Stimulated activated CD8-positive, alpha-beta memory T cell treated with anti-CD3 and anti-CD28 coated beads, Interleukin-4, amount 100 ng/mL, for 24 hours (primary cell): Measurements from ENCODE around the gene ZPR1.
"Not testable (repeated sequence)": the region's sequence is repeated elsewhere in the genome, so short reads cannot be mapped to it uniquely, and the experiment has no call there.

ENCODE experiments used
- DNase-seq: peaks from one replicate; pipeline ENCODE4 v3.0.0-alpha.2; 2020; ENCODE audit warnings: low read depth

Gene ZPR1

DNA sequence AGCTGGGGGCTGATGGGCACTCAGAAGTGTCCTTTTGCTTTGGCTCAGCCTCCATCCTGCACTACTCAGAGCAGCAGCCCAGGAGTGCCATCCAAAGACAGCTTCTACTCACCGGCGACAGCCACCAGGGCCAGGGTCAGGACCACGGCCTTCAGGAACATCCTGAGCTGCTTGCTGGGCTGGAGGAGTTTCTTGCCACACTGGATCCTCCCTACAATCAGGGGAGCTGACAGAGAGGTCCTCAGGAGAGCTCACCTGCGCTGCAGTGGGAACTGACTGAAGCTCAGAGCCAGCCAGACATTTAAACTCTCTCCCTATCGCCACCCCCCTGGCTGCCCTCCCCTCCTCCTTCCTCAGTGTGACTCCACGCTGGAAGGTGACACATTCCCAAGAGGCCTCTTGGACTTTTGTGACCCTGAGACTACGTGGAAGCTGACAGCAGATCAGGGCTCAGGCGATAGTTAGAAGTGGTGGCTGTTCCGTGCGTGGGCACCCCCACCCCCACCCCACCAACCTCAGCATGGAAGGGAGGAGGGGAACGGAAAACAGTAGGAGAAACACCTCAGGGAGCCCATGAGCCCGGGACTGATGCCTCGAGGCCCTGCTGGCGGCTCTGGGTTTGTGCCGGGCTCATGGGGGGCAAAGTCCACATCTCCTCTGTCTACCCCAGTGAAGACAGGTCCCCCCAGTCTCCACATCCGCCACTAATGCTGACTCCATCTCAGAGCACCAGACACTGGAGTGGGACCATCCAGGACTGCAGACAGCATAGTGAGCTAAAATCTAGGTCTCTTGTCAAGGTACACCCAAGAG, 35.4 kb upstream of the ZPR1 start, which contains the start of gene APOA4:
APOA4 (minus strand) TSS at position 274 of the 813 bp plus-strand sequence; CDS start at position 161, 113 bp downstream.
- no peak for DNase-seq

DNA sequence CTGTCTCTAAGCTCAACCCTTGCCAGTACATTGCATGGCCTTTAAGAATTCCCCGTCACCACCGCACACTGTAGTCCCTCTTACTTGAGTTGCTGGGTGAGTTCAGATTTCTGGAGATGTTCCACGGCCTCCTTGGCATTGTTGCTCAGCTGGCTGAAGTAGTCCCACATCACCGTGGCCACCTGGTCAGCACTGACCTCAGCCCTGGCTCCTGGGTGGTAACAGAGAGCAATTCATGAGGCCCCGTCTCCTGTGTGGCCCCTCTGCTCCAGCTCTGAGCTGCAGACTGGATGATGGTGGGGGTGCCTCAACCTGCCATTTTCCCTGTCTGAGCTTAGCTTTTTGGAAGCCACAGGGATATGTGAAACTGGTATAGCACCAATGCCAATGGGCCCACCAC, 34.8 kb upstream of the ZPR1 start:
- DNase-seq: no peak

DNA sequence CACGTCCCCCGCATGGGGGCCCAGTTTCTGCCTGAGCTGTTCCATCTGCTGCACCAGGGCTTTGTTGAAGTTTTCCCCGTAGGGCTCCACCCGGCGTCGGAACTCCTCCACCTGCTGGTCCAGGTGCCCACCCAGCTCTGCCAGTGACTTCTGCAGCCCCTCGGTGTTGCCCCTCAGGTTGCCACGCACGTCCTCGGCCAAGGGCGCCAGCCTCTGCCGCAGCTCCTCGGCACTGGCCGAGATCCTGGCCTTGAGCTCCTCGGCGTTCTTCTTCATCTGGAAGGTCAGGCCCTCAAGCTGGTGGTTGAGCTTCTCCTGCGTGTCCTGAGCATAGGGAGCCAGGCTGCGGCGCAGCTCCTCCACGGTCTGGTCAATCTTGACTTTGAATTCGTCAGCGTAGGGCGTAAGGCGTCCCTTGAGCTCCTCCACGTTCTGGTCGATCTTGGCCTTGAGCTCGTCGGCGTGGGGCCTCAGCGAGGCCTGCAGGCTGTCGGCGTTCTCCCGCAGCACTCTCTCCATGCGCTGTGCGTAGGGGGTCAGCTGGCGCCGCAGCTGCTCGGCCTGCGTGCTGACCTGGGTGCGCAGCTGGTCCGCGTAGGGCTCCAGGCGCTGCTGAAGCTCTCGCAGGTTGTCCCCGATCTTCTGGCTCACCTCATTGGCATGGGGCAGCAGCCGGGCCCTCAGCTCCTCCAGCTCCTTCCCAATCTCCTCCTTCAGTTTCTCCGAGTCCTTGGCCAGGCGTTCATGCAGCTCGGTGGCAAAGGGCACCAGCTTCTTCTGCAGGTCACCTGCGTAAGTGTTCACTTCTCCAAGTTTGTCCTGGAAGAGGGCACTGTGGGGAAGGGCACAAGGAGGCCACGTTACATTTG, 33.5 kb upstream of the ZPR1 start:
- no peak for DNase-seq

DNA sequence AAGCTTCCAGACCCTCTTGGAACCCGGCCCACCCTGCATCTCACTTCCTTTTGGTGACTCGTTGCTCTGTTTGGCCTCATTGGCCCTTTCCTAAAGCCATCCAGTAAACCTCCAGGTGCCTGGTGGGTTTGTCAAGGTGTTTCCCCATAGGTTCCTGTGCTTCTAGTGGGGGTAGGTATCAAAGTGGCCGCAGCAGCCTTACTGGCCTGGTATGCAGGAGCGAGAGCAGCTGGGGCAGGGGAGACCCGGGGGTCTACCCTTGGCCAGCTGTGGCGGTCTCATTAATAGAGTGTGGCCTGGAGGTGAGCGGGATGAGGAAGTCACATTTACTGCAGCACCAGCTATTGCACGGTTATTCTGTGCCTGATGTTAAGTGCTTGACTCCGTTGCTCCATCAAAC, 31.2 kb upstream of the ZPR1 start:
- DNase-seq: no peak

DNA sequence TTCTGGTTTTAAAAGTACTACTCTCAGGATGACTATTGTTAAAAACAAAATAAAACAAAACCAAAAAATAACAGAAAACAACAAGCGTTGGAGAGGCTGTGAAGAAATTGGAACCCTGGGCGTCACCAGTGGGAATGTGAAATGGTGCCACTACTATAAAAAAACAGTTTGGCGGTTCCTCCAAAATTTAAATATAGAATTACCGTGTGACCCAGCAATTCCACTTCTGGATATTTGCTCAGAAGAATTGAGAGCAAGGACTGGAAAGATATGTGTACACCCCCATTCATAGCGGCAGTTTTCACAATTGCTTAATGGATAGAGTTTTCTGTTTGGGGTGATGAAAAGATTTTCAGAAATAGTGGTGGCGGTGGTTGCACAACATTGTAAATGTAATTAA, 26.7 kb upstream of the ZPR1 start:
- no peak for DNase-seq

DNA sequence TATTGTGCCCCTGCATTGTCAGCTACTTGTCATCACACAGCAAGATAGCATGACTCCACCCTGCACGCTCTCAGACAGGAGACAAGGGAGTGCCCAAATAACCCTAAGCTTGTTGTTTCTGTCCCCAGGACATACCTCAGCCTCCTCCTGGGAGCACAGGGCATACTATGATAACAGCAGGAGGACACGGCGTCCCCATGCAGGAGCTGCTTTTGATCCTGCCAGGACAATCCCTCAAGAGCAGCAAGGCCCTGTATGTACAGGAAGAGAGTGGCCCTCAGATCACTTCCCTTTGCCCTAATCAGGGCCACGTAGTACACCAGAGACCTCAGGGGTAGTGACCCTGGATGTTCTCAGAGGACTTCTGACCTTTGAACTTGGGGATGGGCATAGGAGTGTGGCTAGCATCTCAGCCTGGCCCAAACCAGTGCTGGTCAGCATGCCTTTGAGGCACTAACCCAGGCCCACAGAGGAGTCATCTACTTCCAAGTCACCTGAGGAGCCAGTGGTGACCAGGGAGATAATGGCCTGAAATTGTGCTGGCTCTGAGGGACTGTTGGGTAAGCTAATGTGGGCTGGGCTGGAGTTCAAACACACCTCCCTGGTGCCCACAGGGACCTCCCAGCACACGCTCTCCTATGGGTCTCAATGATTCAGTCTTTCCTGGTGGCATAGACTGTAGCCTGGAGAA, 26.1 kb upstream of the ZPR1 start:
- no peak for DNase-seq

DNA sequence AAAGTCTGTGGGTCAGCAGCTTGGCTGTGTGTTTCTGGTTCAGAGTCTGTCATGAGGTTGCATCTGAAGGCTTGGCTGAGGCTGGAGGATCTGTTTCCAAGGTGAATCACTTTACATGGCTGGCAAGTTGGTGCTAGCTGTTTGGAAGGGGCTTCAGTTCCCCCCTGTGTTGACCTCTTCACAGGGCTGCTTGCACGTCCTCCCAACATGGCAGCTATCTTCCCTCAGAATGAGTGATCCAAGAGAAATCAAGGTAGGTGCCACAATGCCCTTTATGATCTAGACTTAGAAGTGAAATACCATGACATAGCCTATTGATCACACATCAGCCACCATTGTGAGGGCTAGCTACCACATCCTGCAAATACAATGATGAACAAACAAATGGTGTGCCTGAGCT, 25.3 kb upstream of the ZPR1 start:
- no peak for DNase-seq

DNA sequence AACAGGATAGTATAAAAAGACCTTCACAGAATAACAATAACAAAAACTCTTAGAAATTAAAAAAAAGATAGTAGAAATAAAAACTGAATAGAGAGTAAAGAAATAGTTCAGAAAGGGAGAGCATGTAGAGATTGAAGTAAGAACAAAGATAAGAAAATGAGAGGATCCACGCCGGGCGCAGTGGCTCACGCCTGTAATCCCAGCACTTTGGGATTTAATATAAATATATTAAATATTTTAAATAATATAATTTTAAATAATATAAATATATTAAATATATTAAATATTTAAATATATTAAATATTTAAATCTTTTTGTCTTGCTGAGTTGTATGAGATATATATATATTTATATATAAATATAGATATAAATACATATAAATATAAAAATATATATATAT, 24.3 kb upstream of the ZPR1 start:
- DNase-seq: no peak

DNA sequence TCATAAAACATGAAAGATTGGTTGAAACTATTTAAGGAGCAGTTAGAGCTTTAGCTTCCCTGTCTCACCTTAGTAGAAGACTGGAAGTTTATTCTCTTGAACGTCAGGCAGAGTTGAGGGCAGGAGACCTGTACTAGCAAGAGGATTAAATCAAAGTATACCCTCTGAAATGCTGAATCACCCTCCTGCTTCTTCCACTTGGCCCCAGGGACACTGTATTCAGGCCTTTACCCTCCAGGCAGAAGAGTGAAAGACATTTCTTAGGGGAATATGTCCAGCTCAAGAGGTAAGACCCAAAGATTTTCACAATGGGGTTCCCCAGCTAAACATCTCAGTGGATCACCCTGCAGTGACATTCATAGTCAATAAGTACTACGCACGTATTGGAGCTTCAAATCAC, 23.4 kb upstream of the ZPR1 start:
- no peak for DNase-seq

DNA sequence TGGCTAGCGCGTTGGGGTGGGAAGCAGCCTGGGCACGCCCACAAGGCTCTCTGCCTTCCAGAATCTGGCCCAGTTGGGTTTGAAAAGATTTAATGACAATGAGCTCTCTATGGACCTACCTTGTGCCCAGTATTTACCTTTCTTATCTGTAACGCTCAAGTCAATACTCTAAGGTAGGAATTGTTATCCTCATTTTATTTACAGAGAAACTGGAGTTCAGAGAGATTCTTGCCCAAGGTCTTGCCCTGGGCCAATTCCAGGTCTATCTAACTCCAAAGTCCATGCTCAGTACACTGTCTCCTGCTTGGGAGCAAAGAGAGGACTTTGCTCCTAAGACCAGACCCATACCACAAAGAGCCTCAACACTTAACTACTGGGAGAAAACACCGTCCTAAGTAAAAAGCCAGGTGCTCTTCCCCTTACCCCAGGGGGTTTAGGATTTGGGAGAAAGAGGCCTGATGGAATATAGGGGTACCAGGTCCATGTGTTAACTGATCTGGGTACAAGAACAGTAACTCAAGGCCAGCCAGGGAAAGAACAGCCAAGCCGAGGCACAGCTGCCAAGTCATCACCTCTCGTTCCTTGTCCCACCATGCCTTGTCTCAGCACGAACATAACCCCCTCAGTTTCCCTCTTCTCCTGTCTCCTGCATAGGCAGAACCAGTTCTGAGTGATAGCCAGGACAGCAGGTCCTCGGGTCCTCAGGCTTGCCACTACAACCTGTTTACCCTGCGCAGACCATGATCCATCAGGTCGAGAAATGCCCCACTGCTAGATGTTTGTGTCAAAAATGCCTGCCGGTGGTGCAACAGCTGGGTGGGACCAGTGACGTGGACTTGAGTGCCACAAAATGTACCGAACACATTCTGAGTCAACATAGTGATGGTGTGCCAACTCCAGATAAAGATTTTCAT, 20.7 kb upstream of the ZPR1 start:
- DNase-seq: no peak

DNA sequence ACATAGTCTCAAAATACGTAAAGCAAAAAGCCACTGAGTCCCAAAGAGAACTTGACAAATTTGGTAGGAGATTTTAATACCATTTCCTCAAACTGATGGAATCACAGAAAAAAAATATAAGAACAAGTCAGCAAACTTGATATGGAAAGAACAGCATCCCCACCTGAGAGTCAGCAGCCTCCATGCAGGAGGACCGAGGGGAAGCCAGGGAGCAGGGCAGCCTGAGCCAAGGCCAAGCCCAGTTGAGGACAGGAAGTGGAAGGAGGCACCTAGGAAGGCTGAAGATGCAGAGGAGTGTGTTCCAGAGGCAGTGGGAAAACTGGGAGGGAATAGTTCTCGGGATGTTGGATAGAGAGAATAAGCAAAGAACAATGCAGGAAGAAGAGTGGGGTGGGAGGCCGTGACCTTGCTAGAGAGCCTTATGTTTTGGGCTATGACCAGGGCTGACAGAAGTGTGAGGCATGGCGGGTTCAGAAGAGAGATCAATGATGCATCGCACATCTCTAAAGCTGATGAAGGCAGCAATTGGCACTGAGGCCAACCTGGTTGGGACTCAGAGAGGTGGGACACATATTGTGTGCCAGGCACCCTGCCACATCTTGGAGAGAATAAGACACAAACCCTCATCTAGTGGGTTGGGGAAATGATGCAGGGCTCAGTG, 19.9 kb upstream of the ZPR1 start:
- no peak for DNase-seq

DNA sequence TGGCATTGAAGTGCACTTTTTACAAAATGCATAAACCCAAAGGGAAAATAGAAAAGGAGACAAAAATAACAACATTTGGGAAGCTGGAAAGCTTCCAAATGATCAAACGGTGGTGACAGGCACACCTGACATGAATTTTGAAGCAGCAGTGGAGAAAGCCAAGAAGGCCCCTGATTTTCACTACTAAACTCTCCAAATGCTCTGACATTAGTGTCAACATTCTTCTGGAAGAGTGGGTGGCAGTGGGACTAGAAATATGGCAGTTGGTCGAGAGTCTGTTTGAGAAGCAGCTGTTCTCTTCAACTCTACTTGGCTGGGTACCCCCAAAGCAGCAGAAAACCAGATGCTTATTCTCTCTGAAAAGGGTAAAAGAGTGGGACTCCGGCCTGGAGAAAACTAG, 16.2 kb upstream of the ZPR1 start:
- DNase-seq: no peak

DNA sequence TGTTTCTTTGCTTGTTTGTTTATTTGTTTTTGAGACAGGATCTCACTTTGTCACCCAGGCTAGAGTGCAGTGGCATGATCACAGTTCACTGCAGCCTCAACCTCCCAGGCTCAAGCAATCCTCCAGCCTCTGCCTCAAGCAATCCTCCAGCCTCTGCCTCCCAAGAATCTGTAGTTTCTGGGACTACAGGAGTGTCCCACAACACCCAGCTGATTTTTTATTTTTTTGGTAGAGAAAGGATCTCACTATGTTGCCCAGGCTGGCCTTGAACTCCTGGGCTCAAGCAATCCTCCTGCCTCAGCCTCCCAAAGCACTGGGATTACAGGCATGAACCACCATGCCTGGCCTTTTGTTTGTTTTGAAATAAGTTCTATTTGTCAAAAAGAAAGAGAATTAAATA, 13.8 kb upstream of the ZPR1 start:
- DNase-seq: not testable (repeated sequence)

DNA sequence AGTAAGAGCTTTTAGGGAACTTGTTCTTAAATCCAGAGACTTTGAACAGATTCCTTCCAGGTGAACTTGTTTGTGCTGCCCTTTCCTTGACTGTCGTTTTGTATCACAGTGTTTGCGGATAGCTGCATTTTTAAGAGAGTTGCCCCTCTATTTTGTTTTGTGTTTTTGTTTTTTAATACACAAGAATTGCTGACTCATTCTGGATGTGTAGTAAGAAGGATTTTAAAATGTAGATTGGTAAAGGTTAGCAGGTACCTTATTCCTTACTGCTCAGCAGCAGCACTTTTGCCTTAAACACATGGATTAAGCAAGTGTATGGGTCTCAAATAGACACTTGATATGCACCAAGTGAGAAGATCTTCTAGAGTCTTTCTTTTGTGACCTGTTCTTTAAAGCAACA, 12.8 kb upstream of the ZPR1 start:
- DNase-seq: no peak

DNA sequence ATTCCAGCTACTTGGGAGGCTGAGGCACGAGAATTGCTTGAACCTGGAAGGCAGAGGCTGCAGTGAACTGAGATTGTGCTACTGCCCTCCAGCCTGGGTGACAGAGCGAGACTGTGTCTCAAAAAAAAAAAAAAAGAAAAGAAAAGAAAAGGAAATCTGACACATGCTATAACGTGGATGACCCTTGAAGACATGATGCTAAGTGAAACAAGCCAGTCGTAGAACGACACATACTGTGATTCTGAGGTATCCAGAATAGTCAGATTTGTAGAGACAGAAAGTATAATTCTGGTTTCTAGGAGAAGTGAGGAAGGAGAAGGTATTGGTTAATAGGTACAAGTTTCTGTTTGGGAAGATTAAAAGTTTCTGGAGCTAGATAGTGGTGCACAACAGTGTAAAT, 10.5 kb upstream of the ZPR1 start:
- no peak for DNase-seq

DNA sequence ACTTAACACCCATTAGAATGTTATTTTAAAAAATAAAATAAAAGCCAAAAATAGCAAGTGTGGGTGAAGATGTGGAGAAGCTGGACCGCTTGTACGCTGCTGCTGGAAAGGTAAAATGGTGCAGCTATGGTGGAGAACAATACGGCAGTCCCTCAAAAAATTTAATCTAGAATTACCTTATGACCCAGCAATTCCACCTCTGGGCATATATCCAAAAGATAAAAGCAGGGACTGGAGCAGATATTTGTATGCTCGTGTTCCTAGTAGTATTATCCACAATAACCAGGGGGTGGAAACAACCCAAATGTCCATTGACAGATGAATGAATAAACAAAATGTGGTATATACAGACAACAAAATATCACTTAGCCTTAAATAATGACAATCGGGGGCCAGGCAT, 10.0 kb upstream of the ZPR1 start:
- no peak for DNase-seq

DNA sequence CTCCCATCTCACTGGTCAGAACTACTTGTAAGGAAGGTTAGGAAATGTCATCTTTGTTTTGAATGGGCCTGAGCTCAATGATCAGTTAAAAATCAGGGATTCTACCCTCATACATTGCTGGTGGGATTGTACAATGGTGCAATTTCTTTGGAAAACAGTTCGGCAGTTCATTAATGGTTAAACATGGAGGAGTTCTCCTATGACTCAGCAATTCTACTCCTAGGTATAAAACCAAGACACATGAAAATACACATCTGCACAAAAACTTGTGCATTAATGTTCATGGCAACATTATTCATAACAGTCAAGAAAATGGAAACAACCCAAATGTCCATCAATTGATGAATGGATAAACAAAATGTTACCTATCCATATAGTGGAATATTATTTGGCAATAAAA, 8.7 kb upstream of the ZPR1 start:
- DNase-seq: no peak

DNA sequence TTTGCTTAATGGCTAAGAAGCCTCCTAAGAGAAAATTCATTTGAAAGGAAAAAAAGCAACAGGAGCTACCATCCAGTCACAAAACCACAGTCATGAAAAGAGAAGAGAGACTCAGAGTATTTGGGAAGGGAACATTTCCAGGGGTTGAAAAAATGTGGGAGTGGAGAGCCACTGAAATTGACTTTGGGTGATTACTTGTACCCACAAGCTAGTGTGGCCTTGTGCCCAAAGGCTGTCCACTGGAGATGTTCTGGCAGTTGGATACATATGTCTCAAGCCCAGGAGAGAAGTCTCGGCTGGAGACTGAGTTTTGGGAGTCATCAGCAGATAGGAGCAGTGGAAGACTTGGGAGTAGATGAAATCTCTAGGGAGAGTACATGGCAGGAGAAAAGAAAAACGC, 7.0 kb upstream of the ZPR1 start:
- DNase-seq: no peak

DNA sequence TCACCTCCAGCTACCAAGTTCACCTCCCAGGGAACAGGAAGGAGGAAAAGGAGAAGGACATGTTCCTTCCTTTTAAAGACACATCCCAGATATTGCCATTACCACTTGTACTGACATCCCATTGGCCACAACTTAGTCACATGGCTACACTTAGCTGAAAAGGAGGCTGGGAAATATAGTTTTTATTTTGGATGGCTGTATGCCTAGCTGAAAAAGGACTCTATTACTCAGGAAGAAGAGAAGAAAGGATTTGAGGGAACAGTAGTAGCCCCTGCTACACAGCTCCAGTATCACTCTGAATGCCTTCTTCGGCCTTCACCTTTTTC, 5.9 kb upstream of the ZPR1 start:
- no peak for DNase-seq

DNA sequence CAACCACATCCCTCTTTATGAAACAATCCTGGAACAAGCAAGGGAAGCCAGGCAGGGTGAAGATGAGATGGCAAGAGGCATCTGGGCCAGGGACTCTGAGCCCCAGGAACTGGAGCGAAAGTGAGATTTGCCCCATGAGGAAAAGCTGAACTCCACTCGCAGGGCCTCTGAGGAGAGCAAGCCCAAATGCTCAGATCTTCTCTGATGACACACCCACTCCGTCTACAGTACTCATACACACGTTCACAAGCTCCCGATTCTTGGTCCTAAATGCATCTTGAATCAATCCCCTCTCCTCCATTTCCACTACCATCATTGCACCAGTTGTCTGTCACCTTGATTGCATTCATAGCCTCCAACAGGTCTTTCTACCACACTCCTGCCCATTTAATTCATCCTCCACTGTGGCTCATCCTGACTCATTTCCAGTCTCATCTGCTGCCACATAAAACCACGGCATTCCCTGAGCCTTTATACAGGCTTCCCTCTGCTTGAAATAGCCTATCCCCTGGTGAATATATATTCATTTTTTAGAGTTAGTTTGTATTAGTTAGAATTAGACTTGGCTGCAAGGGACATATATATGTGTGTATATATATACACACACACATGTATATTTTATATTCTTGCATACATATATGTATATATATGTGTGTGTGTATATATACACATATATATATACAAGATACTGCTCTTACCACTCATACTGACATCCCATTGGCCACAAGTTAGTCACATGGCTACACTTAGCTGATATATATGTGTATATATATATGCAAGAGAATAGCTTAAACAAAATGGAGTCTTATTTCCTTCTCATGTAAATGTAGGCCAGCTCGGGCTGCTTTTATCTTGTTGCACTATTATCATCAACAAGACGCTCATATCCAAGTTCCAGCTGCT, 5.3 kb upstream of the ZPR1 start:
- DNase-seq: no peak
